ENCODE data around the gene RAX2.

Gene RAX2

GRCh38 chr19:3800996-3801395, 29.0 kb upstream of the RAX2 start:
- DNase-seq = no peak

- DNase-seq = no peak
Measured at GRCh38 chr19:3798137-3798536, 26.1 kb upstream of the RAX2 start.

- DNase-seq = no peak
Measured at GRCh38 chr19:3796358-3796757, 24.3 kb upstream of the RAX2 start.

- DNase-seq = no peak
Measured at GRCh38 chr19:3793799-3794198, 21.8 kb upstream of the RAX2 start.

GRCh38 chr19:3792114-3792513, 20.1 kb upstream of the RAX2 start:
- DNase-seq = no peak

- no peak for DNase-seq
Measured at GRCh38 chr19:3790941-3791340, 18.9 kb upstream of the RAX2 start.

- no peak for DNase-seq
Measured at GRCh38 chr19:3790209-3790734, 18.2 kb upstream of the RAX2 start.

GRCh38 chr19:3788996-3789778, 17.2 kb upstream of the RAX2 start:
- DNase-seq = no peak

- DNase-seq = no peak
Measured at GRCh38 chr19:3785938-3786824, 14.2 kb upstream of the RAX2 start, which contains the start of gene MATK. Gene MATK, minus strand, starts transcription at chr19:3786381. Its CDS starts 1,246 bp downstream, at chr19:3785135.

GRCh38 chr19:3785451-3785937, 13.5 kb upstream of the RAX2 start:
- no peak for DNase-seq

- DNase-seq = peak; percentile 68
Measured at GRCh38 chr19:3784607-3785450, 12.8 kb upstream of the RAX2 start.

GRCh38 chr19:3783660-3784584, 11.9 kb upstream of the RAX2 start:
- DNase-seq = no peak

GRCh38 chr19:3782903-3783302, 10.9 kb upstream of the RAX2 start:
- DNase-seq = no peak

GRCh38 chr19:3782330-3782729, 10.3 kb upstream of the RAX2 start:
- DNase-seq = no peak

- DNase-seq = no peak
Measured at GRCh38 chr19:3781603-3782002, 9.6 kb upstream of the RAX2 start.

GRCh38 chr19:3780786-3781304, 8.8 kb upstream of the RAX2 start:
- DNase-seq = no peak

- no peak for DNase-seq
Measured at GRCh38 chr19:3778899-3779723, 7.1 kb upstream of the RAX2 start.

- no peak for DNase-seq
Measured at GRCh38 chr19:3778104-3778867, 6.3 kb upstream of the RAX2 start.

- no peak for DNase-seq
Measured at GRCh38 chr19:3776479-3777040, 4.5 kb upstream of the RAX2 start.

Data from NCI-H226 (cell line).